Nephron progenitor cell (in vitro differentiated cells): Measurements from ENCODE around the gene KRT38.
"Not testable (repeated sequence)": the region's sequence is repeated elsewhere in the genome, so short reads cannot be mapped to it uniquely, and the experiment has no call there.

ENCODE experiments used
- DNase-seq: peaks from one replicate; pipeline ENCODE4 v3.0.0; 2021
- H3K27ac Mint-ChIP-seq: 2 replicates; pipeline ENCODE4 v1.8.0; 2021; ENCODE audit warnings: mild to moderate bottlenecking, moderate library complexity, mixed read lengths
- H3K27me3 Mint-ChIP-seq: 2 replicates; pipeline ENCODE4 v1.8.0; 2021; ENCODE audit warnings: mild to moderate bottlenecking, low read depth, mixed read lengths; ENCODE audit not compliant: poor library complexity
- H3K36me3 Mint-ChIP-seq: 2 replicates; pipeline ENCODE4 v1.8.0; 2021; ENCODE audit warnings: low read depth, mixed read lengths
- H3K4me1 Mint-ChIP-seq: 2 replicates; pipeline ENCODE4 v1.8.0; 2021; ENCODE audit warnings: mixed read lengths
- H3K4me3 Mint-ChIP-seq: 2 replicates; pipeline ENCODE4 v1.8.0; 2021; ENCODE audit warnings: mild to moderate bottlenecking, moderate library complexity, mixed read lengths
- H3K9me3 Mint-ChIP-seq: 2 replicates; pipeline ENCODE4 v1.8.0; 2021; ENCODE audit warnings: mild to moderate bottlenecking, moderate library complexity, mixed read lengths
- TF ChIP-seq, protein P1 (sequence below): fragments of 200-600 bp; sonication (generic); IDR thresholded peaks from 2 replicates; pipeline ENCODE4 v1.5.0; 2021; ENCODE audit warnings: antibody characterized with exemption

The KRT38 gene

DNA sequence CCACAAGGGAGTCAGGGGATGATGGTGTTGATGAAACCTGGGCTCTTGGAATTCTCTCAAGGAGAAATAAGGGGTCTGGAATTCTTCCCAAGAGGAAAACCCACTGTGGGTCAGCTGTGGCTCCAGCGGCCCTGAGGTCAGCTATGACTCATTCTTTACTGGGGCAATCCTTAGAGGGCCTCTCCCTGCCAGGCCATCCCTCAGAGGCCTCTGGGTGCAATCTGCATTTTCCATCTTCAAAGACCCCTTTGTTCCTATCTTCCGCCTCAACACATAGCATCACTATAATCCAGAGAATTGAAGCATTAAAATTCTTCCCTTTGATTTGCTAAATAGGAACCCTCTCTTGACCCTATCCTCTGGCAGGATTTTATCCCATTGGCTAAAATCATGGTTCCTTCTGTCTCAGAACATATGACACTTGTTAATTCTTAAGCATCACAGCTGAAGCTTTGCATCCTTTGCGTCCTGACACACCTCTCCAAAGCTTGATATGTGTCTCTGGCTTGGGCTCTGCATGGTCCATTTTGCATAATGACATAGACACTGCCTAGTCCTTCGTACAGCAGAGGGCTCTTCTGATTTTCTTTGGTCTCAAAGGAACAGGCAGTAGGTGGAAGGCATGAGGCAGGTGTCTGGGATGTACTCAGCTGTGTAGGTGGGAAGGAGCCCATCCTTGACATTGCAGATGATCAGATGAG, 12.0 kb downstream of the KRT38 start:
- Mint-ChIP-seq H3K27me3 (no peaks in the 10 kb centered on the region), H3K27ac (no peak overlapping the region), H3K36me3 (no peaks in the 10 kb centered on the region), H3K4me3 (no peak overlapping the region), H3K9me3 (no peaks in the 10 kb centered on the region), H3K4me1 (peaks cover 5% of the 10 kb centered on the region)
- DNase-seq: no peak
- TF ChIP-seq, protein P1, sequence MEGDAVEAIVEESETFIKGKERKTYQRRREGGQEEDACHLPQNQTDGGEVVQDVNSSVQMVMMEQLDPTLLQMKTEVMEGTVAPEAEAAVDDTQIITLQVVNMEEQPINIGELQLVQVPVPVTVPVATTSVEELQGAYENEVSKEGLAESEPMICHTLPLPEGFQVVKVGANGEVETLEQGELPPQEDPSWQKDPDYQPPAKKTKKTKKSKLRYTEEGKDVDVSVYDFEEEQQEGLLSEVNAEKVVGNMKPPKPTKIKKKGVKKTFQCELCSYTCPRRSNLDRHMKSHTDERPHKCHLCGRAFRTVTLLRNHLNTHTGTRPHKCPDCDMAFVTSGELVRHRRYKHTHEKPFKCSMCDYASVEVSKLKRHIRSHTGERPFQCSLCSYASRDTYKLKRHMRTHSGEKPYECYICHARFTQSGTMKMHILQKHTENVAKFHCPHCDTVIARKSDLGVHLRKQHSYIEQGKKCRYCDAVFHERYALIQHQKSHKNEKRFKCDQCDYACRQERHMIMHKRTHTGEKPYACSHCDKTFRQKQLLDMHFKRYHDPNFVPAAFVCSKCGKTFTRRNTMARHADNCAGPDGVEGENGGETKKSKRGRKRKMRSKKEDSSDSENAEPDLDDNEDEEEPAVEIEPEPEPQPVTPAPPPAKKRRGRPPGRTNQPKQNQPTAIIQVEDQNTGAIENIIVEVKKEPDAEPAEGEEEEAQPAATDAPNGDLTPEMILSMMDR: no peak

DNA sequence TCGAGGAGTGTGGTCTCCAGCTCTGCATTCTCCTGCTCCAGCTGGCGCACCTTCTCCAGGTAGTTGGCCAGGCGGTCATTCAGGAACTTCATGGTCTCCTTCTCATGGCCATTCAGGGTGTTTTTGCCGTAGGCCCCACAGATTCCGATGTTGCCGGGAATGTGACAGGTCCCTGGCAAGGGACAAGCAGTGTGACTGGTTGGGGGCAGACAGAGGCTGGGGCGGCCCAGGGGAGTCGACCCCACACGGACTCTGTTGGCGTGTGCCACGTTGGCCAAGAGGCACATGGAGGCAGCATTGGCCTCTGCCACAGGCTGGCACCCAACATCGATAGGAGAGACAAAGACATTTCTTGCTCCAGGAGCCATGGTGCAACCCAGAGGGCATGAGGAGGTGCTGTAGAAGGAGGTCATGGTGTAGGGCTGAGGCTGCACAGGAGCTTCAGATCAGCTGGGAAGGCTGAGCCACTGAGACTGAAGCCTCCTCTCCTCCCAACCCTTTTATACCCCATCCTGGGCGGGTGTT, 16.6 kb downstream of the KRT38 start, which contains the start of gene KRT37:
Gene KRT37, minus strand, starts transcription at position 475 of the 525 bp plus-strand sequence. Its CDS starts 62 bp downstream, at position 413.
- Mint-ChIP-seq H3K4me3 (no peak within 1 kb of the TSS), H3K4me1 (peaks cover 4% of the 10 kb centered on the region), H3K27ac (no peak within 1 kb of the TSS), H3K36me3 (no peaks in the 10 kb centered on the region), H3K27me3 (no peaks in the 10 kb centered on the region), H3K9me3 (no peaks in the 10 kb centered on the region)
- TF ChIP-seq, protein P1: no peak
- DNase-seq: no peak

DNA sequence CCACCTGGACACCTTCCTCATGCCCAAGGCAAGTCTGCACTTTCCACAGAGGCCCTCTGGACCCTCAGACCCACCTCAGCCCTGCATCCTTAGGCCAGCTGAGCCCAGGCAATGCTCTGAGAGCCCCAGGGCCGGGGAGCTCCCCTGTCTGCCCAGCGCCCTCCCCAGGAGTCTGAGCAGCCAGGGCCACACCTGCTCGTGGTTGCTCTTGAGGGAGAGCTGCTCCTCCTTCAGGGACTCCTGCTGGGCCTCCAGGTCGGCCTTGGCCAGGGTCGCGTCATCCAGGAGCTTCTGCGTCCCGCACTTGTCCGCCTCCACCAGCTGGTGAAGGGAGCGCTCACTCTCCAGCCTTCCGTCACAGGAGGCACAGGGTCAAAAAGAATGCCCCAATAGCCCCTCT, 18.2 kb downstream of the KRT38 start:
- not testable (repeated sequence) for H3K27me3 Mint-ChIP-seq, DNase-seq, H3K36me3 Mint-ChIP-seq, H3K4me3 Mint-ChIP-seq, H3K4me1 Mint-ChIP-seq, H3K9me3 Mint-ChIP-seq, H3K27ac Mint-ChIP-seq

DNA sequence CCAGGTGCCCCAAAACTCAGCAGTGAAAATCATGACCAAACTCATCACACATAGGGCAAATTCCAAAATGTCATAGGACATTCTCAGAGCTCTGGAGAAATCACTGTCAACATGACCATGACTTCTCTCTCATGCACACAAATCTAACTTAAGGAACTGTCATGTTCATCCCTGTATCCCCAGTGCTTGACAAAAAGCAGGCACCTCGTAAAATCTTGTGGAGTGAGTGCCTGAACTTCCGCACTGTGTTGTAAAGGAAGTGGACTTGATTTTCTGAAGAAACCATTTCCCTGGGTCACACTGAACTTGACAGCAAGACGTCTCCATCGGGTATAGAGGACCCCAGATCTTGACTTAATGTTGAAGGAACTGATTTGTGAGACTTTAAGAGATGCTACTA, 19.2 kb downstream of the KRT38 start:
- no peak for DNase-seq
- H3K4me3 Mint-ChIP-seq: no peak overlapping the region
- H3K27ac Mint-ChIP-seq: no peak overlapping the region
- peaks cover 17% of the 10 kb centered on the region for H3K4me1 Mint-ChIP-seq
- TF ChIP-seq, protein P1: no peak
- no peaks in the 10 kb centered on the region for H3K27me3 Mint-ChIP-seq
- H3K9me3 Mint-ChIP-seq: no peaks in the 10 kb centered on the region
- H3K36me3 Mint-ChIP-seq: no peaks in the 10 kb centered on the region

DNA sequence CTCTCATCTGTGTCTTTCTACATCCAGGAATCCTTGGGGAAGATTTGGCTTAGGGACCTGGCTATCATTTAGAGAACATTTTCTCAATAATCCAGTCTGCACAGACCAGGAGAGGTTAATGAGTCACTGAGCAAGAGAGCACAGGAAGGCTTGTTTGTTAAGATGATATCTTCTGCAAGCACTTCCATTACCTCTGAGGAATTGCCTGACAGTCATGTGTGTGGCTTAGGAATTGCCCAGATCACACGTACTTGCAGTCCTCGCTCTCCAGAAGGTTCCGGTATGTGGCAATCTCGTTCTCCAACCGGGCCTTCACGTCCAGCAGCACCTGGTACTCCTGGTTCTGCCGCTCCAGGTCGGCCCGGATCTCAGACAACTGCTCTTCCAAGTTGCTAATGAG, 19.7 kb downstream of the KRT38 start:
- no peak overlapping the region for H3K27ac Mint-ChIP-seq
- no peaks in the 10 kb centered on the region for H3K9me3 Mint-ChIP-seq
- TF ChIP-seq, protein P1: no peak
- no peaks in the 10 kb centered on the region for H3K27me3 Mint-ChIP-seq
- H3K4me1 Mint-ChIP-seq: peaks cover 22% of the 10 kb centered on the region
- DNase-seq: no peak
- no peak overlapping the region for H3K4me3 Mint-ChIP-seq
- no peaks in the 10 kb centered on the region for H3K36me3 Mint-ChIP-seq

DNA sequence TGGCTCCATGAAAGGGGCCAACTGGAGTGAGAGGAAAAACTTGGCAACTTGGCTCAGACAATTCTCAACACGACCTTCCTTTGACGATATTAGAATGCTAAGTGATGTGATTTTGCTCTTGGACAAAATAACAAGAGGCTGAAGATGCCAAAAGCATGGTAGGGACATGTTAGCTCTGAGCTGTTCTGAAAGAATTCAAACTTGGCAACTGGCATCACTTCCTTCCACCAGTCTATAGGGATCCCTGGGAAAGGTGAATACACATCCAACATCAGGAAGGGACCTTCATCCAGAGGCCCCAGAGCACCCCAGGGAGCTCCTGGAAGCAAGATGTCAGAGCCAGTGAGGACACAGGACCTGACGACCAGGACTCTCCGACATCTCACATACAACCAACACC, 20.6 kb downstream of the KRT38 start:
- no peaks in the 10 kb centered on the region for H3K9me3 Mint-ChIP-seq
- H3K27me3 Mint-ChIP-seq: no peaks in the 10 kb centered on the region
- H3K4me1 Mint-ChIP-seq: peaks cover 27% of the 10 kb centered on the region
- H3K36me3 Mint-ChIP-seq: no peaks in the 10 kb centered on the region
- no peak for DNase-seq
- TF ChIP-seq, protein P1: no peak
- no peak overlapping the region for H3K4me3 Mint-ChIP-seq
- H3K27ac Mint-ChIP-seq: no peak overlapping the region
